DMS79 (cell line): ENCODE measurements around the gene AQP5.

Experiments used
- DNase-seq: peaks from one replicate; lab custom pipeline; 2025; lab: John Stamatoyannopoulos, UW

AQP5 gene

GRCh38 chr12:49950273-49951251, 11.1 kb upstream of the AQP5 start, which contains the start of gene AQP2:
Gene AQP2, plus strand, starts transcription at chr12:49950737. Its CDS starts 94 bp downstream, at chr12:49950831.
- DNase-seq: no peak

- DNase-seq: no peak
Measured at GRCh38 chr12:49951411-49952240, 10.0 kb upstream of the AQP5 start.

DNA sequence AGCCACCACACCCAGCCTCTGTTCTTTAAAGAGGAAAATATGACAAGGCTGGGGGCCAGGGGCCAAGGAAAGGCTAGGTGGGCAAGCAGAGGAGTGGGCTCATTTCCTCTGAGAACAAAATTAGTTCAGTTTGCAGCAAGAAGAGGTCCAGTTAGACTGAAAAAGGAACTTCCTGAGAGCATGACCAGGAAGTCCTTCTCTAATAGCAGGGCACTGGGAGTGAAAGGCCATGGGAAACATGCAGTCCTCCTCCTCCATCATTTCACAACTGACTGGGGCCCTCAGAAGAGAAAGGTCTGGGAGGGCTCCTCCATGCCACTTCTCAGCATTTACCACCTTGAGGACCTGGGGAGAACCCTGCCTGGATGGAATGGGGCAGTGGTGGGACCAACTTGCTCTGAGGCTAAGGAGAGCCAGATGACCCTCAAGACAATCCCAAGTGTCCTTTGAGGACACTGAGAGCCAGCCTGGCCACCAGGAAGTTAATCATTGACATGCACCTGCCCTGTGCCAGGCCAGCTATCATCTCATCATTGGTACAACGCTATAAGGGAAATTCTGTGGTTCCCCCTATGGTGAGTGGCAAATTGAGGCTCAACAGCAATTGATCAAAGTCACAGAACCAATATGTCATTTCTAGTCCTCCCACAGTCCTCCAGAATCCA, 9.1 kb upstream of the AQP5 start:
- no peak for DNase-seq

- no peak for DNase-seq
Measured at GRCh38 chr12:49953151-49953550, 8.5 kb upstream of the AQP5 start.

GRCh38 chr12:49953961-49954846, 7.5 kb upstream of the AQP5 start:
- no peak for DNase-seq

DNA sequence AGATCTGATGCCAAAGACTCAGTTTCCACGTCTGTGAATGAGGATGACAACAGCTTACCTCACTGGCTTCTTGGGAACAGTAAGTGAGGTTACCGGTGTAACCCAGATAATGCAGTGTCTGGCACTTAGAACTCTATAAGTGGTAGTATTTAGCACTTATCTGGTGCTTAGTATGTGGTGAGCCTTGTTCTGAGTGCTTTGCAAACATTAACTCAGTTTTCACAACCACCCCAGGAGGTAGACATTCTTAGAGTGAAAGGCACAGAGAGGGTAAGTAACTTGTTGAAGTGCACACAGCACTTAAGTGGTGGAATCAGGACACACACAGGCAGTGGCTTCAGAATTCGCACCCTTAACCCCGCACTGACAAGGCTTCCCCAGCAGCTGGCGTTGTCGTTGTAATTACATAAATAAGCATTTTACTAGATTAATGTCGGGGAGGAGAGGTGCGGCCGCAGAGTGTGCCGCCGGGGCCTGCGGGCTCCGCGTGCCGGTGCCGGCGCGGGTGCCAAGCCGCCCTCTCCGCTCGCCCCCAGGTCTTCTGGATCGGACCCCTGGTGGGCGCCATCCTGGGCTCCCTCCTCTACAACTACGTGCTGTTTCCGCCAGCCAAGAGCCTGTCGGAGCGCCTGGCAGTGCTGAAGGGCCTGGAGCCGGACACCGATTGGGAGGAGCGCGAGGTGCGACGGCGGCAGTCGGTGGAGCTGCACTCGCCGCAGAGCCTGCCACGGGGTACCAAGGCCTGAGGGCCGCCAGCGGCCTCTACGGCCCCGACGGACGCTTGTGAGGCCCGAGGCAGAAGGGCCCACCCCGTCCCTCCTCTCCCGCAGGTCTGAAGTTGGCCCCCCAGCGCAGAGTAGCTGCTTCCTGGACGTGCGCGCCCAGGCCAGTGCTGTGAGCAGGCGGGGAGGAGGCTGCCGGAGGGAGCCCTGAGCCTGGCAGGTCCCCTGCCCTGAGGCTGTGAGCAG, 6.5 kb upstream of the AQP5 start:
- no peak for DNase-seq

- DNase-seq: no peak
Measured at GRCh38 chr12:49955899-49956662, 5.6 kb upstream of the AQP5 start.

DNA sequence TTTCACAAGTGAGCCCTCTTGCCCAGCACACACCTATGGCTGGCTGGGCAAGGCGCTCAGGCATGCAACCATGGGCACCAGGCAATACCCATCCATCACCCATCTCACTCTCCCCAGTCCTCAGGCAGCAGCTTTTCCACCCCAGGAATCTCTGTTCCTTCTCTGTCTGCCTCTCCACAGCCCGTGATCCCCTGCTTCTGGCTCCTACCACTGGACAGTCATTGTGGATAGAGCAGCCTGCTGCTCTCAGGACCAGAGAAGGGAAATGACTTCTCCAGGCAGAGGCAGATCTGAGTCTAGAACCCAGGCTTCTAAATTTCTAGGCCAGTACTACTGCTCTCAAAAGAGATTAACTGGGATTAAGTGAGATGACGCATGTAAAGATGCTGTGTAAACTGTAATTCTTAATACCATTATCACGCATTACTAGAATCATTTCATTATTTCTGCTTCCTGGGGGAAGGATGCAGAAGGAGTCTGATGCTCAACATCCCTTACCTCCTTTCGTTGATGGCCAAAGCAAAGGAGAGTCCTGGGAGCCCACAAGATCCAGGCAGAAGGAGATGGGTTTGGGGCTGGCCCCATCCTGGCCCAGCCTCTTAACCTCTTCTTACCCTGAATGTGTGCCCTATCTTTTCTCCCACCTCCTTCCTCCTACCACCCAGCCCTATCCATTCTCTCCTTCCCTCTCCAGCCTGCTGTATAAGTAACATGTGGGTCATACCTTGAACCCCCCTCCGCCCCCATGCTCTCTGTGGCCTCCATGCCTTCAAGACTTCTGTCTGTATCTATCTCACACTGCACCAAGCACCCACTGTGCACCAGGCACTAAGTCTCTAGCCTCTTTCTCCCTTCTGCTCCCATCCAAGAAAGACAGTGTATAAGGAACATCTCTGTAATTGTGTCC, 4.8 kb upstream of the AQP5 start:
- DNase-seq: no peak

DNA sequence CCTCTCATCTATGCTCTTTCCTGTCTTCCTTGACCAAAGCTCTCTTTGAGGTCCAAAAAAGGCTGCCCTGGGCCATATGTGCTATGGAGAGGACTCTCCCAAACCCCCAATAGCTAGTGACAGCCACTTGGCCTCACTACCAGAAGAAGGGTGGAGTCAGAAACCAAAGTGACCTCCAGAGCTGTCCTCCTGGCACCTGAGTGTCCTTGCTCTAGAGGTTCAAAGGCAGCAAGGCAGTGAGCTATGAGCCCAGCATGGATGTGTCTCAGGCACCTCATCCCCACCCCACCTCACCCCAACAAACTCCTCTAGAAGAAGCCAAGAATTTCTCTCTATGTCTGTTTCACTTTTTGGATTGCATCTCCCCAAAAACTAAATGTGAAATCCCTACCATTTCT, 4.1 kb upstream of the AQP5 start:
- no peak for DNase-seq

- DNase-seq: peak; percentile 14
Measured at GRCh38 chr12:49959685-49960473, 1.8 kb upstream of the AQP5 start.

GRCh38 chr12:49960474-49961110, 1.1 kb upstream of the AQP5 start:
- DNase-seq: no peak

- no peak for DNase-seq
Measured at GRCh38 chr12:49961993-49962764, 507 bp downstream of the AQP5 start.

GRCh38 chr12:49962861-49963765, 1.4 kb downstream of the AQP5 start:
- peak; percentile 11 for DNase-seq

- DNase-seq: no peak
Measured at GRCh38 chr12:49963976-49964815, 2.5 kb downstream of the AQP5 start.
